GM19372 (cell line): ENCODE data around the gene CCDC92B.

Experiments used
- ATAC-seq: cut with Tn5 transposase; IDR thresholded peaks from one replicate; pipeline ENCODE4 v1.9.1; 2021; ENCODE audit warnings: mild to moderate bottlenecking, low read depth, moderate library complexity; ENCODE audit not compliant: unreplicated experiment

The CCDC92B gene

DNA sequence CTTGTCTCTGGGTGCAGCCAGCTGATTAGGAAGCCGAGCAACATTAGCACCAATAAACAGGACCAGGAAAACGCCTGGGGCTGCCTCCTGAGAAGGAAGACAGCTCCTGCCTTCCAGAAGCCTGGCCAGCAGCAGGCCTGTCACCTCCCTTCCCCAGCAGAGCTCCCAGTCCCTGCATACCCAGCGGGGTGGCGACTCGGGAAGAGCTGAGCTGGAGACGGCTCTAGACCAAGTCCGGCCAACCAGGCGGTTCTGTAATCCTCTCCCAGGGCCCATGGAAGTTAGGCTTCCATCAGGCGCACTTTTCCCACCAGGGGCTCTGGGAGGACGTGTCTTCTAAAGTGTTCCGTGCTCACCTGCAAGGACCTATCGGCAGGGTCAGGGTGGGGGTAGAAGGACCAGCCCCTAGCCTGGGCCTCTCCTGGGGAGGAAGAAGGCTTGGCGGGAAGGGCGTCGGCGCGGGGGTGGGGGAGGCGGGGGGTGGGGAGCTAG is 25.9 kb downstream of the CCDC92B start:
- no peak for ATAC-seq

DNA sequence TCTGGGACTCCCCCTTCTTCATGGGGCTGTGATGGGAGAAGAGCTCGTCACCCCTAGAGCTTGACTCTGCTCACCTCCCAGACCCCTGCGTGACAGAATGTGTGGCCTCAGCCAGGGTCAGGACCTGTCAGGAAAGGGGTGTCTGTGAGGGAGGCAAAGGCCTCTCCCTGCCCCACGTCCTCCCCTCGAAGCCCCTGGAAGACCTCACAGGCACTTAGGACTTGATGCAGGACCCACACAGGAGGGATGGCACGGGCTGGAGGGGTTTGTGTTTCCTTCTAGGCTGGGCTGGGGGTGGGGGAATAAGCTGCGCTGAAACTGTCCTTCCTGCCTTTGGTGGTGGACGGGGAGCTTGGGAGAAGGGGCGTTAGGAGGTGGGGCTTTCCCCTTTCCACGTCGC is 26.8 kb downstream of the CCDC92B start:
- no peak for ATAC-seq

DNA sequence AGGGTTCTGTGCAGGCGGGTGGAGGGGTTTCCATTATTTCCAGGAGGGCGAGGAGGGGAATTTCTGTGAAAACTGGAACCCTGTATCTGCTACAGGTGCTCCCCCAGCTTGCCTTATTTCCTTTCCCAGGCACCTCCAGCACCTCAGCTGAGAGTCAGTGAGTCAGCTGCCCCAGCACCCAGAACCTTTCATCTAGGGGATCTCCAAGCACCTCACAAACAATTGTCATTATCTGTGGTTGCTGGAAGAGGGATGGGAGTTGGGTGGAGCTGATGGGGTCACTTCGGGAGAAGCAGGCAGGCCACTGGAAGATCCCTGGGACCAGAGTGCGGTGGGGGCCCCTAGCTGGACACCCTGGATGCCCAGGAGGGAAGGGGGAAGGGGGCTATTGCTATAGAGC is 27.8 kb downstream of the CCDC92B start:
- ATAC-seq: no peak

DNA sequence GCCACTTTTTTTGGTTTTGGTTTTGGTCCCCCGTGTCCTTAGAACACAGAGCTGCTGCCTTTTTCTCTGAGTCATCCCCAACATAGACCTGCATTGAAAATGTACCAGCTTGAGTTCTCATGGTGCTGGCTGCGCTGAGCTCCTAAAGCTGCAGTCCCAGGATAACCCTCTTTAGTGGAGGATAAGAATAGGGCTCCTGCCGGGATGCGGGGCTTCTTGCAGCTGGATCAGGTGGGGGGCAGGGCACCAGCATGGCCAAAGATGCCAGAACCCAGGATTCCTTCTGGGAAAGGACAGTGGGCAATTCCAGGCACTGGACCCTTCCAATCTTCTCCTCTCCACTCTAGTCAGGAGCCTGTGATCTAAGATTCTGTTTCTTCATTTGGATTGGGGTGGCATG is 29.6 kb downstream of the CCDC92B start:
- ATAC-seq: no peak

DNA sequence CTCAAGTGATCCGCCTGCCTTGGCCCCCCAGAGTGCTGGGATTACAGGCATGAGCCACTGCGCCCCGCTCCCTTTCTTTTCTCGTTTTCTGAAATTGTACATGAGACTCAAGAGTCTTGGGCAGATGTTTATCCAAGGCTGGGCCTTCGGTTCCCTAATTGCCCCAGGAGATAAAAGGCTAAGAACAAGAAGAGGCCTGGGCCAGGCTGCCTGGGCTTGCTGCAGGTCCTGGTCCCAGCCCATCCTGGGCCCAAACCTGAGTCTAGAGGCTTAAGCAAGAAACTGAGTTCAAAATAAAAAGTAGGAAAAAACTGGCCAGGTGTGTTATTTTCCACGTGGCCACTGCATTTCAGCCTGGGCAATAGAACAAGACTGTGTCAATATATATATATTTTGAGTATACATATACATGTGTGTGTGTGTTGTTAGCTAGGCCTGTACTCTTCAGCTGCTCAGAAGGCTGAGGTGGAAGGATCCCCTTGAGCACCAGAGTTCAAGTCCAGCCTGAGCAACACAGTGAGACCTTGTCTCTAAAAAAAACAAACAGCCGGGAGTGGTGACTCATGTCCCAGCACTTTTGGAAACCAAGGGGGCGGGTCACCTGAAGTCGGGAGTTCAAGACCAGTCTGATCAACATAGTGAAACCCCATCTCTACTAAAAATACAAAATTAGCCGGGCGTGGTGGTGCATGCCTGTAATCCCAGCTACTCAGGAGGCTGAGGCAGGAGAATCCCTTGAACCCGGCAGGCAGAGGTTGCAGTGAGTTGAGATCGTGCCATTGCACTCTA is 31.1 kb downstream of the CCDC92B start:
- ATAC-seq: no peak

DNA sequence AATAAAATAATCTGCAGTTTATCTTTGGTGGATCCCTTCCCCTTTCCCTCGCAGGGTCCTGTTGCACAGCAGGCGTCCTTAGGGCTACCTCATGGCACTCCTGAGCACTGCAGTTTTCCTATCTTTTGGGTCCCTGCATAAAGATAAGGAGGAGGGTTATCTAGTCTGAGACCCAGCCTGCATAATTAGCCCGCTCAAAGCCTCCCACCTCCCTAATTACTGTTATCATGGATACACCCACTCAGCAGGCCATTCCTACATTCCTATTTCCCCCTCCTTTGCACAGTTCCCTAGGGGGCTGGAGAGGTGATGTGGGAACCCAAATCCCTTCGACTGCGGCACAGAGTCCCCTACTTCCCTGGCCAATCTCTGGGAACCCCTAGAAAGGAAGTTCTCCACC is 32.8 kb downstream of the CCDC92B start:
- ATAC-seq: no peak

DNA sequence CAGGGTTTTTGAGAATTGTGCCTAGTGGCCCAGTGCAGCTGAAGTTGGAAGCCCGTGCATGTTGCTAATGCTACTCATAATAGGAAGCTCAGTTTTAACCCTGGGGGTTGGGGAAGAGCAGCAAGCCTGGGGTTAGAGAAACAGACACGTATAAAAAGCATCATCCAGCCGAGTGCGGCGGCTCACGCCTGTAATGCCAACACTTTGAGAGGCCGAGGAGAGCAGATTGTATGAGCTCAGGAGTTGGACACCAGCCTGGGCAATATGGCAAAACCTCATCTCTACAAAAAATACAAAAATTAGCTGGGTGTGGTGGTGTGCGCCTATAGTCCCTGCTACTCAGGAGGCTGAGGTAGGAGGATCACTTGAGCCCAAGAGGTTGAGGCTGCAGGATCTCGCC is 35.6 kb downstream of the CCDC92B start:
- no peak for ATAC-seq

DNA sequence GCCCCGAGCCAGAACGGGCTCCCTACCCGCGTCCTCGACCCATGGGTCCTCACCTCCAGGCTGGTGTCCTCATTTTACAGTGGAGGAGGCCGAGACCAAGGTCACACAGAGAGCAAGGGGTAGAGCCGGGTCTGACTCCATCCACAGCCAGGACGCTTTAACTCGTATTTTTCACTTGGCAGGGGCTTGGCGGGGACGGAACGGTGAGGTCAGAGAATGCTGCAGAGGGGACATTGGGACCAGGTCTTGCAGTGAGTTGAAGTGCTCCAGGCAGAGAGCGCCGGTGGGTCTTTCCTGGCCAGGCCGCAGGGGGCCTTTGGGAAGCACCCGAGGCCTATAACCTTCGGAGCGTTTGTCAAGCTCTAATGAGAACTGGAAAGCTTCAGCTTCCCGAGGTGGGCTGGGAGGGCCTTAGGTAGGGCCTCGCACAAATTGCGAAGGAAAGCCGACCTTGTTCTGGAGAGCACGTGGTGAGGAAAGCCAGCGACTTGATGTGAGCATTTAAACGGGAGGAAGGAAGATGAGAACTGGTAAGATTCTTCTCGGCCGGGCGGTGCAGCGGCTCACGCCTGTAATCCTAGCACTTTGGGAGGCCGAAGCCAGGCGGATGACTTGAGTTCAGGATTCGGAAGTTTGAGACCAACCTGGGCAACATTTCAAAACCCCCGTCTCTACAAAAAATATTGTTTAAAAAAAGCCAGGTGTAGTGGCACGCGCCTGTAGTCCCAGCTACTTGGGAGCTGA is 37.0 kb downstream of the CCDC92B start:
- ATAC-seq: no peak

DNA sequence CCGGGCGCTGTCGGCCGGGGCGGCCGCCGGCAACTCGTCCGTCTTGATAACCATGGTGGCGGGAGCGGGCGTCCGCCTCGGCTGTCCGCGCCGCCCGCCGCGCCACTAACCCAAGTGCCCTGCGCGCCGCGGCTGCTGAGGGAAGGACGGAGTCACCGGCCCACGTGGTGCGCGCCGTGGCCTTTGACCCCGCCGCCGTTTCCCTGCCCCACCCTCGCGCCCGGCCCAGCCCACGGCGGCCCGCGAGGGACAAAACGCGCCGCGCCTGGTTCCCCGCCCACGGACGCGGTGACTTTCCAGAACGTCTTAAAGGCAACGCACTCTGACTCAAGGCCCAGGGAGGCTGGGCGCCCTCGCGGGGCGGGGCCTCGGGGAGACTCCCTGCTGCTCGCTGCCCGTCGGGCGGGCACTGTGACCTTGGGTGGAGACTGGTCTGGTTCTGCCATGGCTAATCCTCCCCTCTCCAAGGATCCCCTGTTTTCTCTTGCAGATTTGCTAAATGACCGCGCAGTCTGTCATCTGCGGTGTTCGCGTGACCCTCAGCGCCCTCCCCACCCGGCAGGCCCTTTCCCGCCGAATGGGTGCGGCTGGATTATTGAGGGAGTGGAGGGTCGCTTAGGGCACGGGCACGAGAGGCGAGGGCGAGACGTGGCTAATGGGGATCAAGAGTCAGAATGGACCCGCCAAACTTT is 37.7 kb downstream of the CCDC92B start, which contains the start of gene CLUH:
Gene CLUH (minus strand): TSS at position 157 of the 692 bp plus-strand sequence. CDS start 103 bp downstream, at position 54.
- peak; percentile 79 for ATAC-seq

DNA sequence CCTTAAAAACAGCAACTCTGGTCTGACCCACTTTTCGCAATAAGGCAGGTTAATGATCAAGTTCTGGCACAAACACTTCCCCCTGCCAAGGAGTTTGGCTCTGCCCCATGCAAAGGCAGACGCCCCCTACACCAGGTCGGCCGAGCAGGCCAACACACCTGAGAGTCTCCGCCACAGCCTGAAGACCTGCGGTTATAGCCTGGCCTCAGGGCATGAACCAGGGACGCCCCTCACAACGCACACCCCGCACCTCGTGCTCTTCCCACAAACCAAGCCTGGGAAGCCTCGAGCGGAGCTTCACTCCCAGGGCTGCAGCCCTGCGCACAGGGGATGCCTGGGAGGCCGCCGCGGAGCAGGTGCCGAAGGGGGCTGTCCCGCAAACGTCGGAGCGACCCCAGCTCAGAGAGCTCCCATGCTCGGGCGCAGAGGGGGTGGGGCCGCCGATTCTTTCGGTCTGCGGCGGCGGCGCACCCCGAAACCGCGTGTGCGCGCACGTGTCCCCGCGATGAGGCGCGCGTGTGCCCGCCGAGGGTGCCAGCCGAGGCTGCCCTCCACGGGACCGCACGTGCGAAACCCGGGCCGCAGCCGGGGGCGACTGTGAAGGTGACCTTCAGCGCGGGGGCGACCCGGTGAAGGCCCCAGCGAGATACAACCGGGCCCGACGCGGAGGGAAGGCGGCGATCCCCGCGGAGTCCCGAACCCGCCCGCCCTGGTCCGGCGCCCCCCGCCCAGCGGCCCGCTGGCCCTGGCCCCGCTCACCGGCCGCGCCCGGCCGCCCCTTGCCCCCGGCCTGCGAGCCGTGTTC is 38.4 kb downstream of the CCDC92B start:
- peak; percentile 19 for ATAC-seq

DNA sequence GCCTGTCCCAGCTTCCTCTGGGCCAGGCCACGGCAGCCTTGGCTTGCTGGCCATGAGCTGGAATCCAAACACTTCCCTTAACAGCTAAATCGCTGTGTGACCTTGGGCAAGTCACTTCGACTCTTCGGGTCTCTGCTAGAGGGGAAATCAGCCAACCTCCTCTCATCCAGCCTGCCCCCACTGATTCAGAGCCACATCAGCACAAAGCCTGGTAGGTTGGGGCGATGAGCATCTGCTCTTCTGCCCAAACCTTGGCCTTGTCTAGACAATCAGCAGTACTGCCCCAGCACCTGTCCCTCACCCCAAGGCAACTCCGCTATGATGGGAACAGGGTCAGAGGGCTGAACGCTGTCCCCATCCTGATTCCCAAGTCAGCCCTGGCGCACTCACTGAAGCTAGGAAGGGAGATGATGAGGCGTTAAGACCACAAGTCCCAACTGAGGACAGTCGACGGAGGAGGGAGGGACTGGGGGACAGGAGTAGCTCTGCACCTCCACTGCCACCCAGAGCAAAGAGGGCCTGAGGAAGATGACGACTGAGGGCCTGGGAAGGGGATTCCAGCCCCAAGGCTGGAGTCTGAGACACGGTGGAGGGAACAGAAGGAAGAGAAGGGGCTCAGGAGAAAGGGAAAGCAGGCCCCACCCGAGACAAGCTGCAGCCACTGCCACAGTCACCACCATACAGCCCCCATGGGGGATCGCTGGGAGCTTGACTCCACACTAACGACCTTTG is 39.2 kb downstream of the CCDC92B start:
- no peak for ATAC-seq

DNA sequence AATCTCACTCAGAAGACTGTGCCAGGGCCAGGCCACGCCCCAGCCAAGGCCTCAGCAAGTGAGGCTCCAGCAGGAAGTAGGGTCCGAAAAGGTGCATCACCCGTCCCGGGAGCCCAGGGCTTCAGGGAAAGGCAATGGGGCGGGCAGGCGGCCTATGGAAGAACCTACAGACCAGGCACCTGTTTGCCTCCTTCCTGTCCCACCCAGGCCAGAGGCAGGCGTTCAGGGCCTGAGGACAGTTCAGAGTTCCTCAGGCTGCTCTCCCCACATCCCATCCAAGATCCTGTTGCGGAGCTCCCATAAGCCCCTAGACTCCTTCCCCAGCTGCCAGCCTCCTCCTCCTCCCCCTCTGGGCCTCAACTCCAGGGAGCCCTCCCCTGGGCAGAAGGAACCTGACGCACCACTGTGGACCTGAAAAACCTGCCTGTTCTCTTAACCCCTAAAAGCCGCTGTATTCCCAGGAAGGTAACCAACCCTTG is 40.2 kb downstream of the CCDC92B start:
- no peak for ATAC-seq

DNA sequence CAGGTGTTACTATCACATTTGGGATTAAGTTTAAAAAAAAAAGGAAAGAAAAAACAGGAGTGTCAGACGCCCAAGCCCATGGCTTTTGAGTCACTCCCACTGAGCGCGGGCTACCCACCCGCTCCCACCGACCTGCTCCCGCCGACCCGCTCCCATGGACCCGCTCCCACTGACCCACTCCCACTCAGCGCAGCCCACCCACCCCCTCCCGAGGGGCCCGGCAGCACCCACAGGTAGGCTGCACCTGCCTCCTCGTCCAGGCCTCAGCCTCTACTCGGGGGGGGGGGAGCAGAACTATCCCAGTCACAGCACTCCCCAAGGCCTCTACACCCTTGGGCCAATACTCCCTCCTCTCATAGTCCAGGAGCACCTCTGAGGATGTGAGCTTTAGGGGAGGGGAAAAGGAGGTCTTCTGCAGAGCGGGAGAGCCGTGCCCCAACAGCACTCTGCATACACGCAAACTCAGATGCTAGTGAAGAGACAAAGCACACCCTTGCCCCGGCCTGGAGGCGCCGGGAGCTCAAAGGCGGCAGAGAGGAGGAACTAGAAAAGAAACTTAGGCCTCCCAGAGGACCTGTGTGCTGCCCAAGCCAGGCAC is 40.8 kb downstream of the CCDC92B start:
- no peak for ATAC-seq

DNA sequence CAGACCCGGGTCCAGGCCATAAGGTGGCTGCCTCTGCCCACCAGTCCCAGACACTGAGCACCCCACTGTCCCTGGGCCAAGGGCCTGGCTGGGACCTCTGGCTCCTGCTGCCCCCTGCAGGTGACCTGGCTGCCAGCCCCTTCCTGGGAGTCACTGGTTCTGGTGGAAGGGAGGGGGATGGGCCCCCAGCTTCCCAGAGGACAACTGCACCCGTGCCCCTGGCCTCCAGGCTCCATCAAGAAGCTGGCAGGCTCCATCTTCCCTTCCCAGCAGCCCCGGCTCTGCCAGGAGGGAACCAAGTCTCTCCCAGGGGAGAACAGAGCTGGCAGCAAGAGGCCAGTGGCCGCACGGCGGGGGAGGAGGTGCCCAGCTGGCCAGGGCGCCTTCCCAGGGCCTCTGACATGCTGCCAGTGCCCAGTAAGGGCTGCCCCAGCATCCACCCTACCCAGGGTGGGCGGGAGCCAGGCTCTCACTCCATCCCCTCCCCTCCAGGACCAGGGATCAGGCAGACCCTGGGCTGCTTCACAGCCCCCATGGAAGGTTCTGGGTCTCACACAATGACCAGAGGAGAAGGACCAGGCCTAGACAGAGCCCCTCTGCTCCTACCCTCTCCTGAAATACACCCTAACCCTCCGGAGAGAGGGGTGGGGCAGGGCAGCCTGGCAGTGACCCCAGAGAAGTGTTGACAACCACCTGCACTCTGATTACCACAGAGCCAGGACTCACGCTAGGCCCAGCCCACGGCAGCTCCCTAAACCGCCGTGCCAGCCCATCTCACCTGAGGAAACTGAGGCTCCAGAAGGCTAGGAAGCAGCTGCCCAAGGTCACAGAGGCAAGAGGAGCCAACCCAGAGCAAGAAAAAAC is 41.5 kb downstream of the CCDC92B start:
- no peak for ATAC-seq

DNA sequence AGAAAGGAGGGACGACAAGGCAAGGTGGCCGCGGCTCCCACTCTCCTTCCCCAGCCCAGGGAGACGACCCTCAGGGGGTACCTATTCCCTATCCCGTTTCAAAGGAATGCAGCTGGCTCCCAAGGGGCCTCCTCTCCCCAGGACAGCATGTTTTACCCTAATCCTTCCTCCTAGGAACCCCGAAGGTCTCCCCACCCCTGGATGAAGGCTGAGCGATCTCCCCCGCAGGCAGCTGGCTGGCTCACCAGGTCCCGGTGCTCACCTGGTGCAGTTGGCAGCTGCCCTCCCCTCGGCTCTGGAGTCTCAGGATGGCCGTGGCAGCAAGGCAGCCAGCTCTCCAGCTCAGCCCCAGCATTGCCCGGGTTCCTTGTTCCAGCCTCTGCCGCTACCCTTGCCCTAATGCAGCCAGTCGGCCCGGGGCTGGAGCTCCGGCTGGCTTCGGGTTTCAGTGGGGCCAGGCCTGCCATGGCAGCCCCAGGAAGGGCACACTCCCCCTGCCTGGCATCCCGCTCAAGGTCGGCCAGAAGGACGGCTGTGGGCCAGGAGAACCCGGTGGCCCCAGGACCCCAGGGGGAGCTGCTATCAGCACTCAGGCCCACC is 42.4 kb downstream of the CCDC92B start:
- no peak for ATAC-seq

DNA sequence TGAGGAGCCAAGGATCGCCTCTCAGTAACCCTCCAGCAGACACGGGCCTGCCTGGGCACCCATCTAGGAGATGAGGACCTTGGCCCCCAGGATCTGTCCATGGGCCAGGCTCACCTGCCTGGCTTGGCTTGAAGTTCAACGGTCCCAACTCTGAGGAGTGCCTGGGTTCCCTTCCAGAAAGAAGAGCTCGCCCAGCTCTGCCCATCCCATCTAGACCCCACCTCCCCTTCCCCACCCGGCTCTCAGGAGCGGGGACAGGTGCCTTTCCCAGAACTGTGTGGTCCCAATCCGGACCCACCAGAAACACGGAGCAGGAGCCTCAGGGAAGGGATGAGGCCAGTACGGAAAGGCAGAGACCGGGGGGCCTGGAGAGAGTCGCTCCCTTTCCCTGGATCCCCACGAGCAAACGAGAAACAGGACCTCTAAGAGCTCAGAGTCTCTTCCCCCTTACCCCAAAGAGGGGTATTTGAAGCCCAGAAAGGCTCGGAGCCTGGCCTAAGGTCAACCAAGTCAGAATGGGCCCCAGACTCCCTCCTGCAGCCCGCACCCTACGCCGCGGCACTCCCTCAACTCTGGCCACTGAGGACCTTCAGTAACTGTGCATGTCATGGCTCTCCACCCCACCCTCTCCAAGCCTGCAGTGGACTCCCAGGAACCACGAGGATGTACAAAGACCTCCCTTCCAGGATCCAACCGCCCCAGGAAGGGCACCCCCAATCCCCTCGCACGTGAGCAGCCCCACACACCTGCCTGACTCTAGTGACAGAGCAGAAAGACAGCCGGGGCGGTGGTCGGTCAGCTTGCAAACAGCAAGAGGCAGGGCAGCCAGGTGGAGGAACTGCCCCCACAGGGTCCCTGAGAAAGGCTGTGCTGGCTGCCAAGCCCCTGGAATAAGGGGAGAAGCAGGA is 43.3 kb downstream of the CCDC92B start:
- ATAC-seq: no peak

DNA sequence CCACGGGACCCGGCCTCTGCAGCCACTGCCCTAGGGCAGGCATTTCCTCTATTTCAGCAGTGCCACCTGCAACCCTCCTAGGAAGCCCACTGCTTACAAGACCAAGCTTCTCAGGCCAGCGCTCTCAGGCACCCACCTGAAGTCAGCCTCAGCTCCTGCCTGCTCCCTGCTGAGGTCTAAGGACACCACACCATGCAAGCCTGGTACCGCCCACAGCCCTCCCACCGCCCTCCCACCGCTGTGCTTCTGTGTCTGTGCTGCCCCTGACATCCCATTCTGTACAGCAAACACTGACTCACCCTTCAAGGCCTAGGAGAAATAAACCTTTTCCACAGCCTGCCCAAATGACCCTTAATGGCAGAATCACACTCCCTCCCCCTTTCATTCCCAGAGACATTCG is 44.2 kb downstream of the CCDC92B start:
- ATAC-seq: no peak
